Measurements from ENCODE around the gene TMPRSS9. TPM values are rescaled to one million over a fixed set of nuclear protein-coding genes. Genes with fewer than 3 reads are reported as not detected.
A peak's percentile ranks its signal among the peaks of the same experiment; 100 is the strongest.

The TMPRSS9 gene
- total and polyA plus RNA-seq, 2 of the 13 experiments (the other 11 are each of a cell fraction or from before 2014, with no cell fraction given) = 2.5 to 5.2 TPM

DNA sequence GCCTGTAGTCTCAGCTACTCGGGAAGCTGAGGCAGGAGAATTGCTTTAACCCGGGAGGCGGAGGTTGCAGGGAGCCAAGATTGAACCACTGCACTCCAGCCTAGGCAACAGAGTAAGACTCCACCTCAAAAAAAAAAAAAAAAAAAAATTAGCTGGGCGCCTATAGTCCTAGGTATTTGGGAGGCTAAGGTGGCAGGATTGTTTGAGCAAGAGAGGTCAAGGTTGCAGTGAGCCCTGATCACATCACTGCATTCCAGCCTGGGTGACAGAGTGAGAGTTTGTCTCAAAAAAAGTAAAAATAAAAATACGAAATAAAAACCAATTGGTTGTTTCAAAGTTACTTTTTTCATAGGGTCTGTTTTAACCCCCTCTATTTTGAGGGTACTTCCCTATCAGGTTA is 98.0 kb downstream of the TMPRSS9 start (continued):
- no peak for TF ChIP-seq ELF3 (CRISPR knock-in tag; IDR thresholded peaks at IDR 0.05)
- TF ChIP-seq TOPORS (CRISPR knock-in tag; IDR thresholded peaks at IDR 0.05) = no peak
- no peak for TF ChIP-seq REL (CRISPR knock-in tag; conservative IDR thresholded peaks at IDR 0.05)
- TF ChIP-seq, protein P1, sequence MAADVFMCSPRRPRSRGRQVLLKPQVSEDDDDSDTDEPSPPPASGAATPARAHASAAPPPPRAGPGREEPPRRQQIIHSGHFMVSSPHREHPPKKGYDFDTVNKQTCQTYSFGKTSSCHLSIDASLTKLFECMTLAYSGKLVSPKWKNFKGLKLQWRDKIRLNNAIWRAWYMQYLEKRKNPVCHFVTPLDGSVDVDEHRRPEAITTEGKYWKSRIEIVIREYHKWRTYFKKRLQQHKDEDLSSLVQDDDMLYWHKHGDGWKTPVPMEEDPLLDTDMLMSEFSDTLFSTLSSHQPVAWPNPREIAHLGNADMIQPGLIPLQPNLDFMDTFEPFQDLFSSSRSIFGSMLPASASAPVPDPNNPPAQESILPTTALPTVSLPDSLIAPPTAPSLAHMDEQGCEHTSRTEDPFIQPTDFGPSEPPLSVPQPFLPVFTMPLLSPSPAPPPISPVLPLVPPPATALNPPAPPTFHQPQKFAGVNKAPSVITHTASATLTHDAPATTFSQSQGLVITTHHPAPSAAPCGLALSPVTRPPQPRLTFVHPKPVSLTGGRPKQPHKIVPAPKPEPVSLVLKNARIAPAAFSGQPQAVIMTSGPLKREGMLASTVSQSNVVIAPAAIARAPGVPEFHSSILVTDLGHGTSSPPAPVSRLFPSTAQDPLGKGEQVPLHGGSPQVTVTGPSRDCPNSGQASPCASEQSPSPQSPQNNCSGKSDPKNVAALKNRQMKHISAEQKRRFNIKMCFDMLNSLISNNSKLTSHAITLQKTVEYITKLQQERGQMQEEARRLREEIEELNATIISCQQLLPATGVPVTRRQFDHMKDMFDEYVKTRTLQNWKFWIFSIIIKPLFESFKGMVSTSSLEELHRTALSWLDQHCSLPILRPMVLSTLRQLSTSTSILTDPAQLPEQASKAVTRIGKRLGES (CRISPR knock-in tag; IDR thresholded peaks at IDR 0.05; ENCODE audit: borderline replicate concordance) = no peak
- no peak for TF ChIP-seq KAT2B (IDR thresholded peaks at IDR 0.05; ENCODE audit: borderline replicate concordance, low read depth, low read length)
- TF ChIP-seq NONO (IDR thresholded peaks at IDR 0.05) = no peak
- TF ChIP-seq NONO (CRISPR knock-in tag; conservative IDR thresholded peaks at IDR 0.05) = no peak
- TF ChIP-seq, protein P2, sequence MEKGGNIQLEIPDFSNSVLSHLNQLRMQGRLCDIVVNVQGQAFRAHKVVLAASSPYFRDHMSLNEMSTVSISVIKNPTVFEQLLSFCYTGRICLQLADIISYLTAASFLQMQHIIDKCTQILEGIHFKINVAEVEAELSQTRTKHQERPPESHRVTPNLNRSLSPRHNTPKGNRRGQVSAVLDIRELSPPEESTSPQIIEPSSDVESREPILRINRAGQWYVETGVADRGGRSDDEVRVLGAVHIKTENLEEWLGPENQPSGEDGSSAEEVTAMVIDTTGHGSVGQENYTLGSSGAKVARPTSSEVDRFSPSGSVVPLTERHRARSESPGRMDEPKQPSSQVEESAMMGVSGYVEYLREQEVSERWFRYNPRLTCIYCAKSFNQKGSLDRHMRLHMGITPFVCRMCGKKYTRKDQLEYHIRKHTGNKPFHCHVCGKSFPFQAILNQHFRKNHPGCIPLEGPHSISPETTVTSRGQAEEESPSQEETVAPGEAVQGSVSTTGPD (CRISPR knock-in tag; IDR thresholded peaks at IDR 0.05) = no peak
- no peak for TF ChIP-seq MXI1 (IDR thresholded peaks at IDR 0.05; ENCODE audit: borderline replicate concordance, low read depth, low read length)
- TF ChIP-seq ZFY (CRISPR knock-in tag; IDR thresholded peaks at IDR 0.05) = no peak
- TF ChIP-seq ATRX (CRISPR knock-in tag; IDR thresholded peaks at IDR 0.05; ENCODE audit: borderline replicate concordance) = no peak
- no peak for TF ChIP-seq HNRNPH1 (optimal IDR thresholded peaks at IDR 0.05; ENCODE audit: low read depth, low read length)
- TF ChIP-seq RAD21 (CRISPR knock-in tag; IDR thresholded peaks at IDR 0.05) = no peak
- no peak for TF ChIP-seq ZNF256 (CRISPR knock-in tag; conservative IDR thresholded peaks at IDR 0.05)
- TF ChIP-seq, protein P3, sequence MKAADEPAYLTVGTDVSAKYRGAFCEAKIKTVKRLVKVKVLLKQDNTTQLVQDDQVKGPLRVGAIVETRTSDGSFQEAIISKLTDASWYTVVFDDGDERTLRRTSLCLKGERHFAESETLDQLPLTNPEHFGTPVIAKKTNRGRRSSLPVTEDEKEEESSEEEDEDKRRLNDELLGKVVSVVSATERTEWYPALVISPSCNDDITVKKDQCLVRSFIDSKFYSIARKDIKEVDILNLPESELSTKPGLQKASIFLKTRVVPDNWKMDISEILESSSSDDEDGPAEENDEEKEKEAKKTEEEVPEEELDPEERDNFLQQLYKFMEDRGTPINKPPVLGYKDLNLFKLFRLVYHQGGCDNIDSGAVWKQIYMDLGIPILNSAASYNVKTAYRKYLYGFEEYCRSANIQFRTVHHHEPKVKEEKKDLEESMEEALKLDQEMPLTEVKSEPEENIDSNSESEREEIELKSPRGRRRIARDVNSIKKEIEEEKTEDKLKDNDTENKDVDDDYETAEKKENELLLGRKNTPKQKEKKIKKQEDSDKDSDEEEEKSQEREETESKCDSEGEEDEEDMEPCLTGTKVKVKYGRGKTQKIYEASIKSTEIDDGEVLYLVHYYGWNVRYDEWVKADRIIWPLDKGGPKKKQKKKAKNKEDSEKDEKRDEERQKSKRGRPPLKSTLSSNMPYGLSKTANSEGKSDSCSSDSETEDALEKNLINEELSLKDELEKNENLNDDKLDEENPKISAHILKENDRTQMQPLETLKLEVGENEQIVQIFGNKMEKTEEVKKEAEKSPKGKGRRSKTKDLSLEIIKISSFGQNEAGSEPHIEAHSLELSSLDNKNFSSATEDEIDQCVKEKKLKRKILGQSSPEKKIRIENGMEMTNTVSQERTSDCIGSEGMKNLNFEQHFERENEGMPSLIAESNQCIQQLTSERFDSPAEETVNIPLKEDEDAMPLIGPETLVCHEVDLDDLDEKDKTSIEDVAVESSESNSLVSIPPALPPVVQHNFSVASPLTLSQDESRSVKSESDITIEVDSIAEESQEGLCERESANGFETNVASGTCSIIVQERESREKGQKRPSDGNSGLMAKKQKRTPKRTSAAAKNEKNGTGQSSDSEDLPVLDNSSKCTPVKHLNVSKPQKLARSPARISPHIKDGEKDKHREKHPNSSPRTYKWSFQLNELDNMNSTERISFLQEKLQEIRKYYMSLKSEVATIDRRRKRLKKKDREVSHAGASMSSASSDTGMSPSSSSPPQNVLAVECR (CRISPR knock-in tag; IDR thresholded peaks at IDR 0.05; ENCODE audit: borderline replicate concordance) = no peak; the same call in 1 of the 2 replicates
- TF ChIP-seq, protein P4, sequence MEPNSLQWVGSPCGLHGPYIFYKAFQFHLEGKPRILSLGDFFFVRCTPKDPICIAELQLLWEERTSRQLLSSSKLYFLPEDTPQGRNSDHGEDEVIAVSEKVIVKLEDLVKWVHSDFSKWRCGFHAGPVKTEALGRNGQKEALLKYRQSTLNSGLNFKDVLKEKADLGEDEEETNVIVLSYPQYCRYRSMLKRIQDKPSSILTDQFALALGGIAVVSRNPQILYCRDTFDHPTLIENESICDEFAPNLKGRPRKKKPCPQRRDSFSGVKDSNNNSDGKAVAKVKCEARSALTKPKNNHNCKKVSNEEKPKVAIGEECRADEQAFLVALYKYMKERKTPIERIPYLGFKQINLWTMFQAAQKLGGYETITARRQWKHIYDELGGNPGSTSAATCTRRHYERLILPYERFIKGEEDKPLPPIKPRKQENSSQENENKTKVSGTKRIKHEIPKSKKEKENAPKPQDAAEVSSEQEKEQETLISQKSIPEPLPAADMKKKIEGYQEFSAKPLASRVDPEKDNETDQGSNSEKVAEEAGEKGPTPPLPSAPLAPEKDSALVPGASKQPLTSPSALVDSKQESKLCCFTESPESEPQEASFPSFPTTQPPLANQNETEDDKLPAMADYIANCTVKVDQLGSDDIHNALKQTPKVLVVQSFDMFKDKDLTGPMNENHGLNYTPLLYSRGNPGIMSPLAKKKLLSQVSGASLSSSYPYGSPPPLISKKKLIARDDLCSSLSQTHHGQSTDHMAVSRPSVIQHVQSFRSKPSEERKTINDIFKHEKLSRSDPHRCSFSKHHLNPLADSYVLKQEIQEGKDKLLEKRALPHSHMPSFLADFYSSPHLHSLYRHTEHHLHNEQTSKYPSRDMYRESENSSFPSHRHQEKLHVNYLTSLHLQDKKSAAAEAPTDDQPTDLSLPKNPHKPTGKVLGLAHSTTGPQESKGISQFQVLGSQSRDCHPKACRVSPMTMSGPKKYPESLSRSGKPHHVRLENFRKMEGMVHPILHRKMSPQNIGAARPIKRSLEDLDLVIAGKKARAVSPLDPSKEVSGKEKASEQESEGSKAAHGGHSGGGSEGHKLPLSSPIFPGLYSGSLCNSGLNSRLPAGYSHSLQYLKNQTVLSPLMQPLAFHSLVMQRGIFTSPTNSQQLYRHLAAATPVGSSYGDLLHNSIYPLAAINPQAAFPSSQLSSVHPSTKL (CRISPR knock-in tag; IDR thresholded peaks at IDR 0.05) = peak; percentile 72
- TF ChIP-seq AHR (CRISPR knock-in tag; IDR thresholded peaks at IDR 0.05) = no peak
- no peak for TF ChIP-seq KDM5A (IDR thresholded peaks at IDR 0.05; ENCODE audit: borderline replicate concordance, low read length)
- no peak for TF ChIP-seq PCBP1 (IDR thresholded peaks at IDR 0.05; ENCODE audit: borderline replicate concordance, low read depth, low read length)
